K562 (cell line): ENCODE data around the gene NDP. TPM values are rescaled to one million over a fixed set of nuclear protein-coding genes. Genes with fewer than 3 reads are reported as not detected.

Experiments
- ATAC-seq: fragments of 200-7000 bp; cut with Tn5 transposase; 3 replicates; pipeline ENCODE4 v1.9.1; 2020; ENCODE audit warnings: moderate library complexity
- Bru-seq: library from RNA; stranded (reverse); fragments of 400-500 nt; gene quantifications from one replicate; lab custom pipeline; 2021; lab: Mats Ljungman, UMichigan
- BruChase-seq, 2 experiments: library from RNA; stranded (reverse); fragments of 400-500 nt; gene quantifications; one replicate each; lab custom pipeline; 2021; lab: Mats Ljungman, UMichigan
- BruUV-seq: library from RNA; stranded (reverse); fragments of 400-500 nt; replicated peaks from 2 replicates; lab custom pipeline; 2021; lab: Mats Ljungman, UMichigan
- CTCF ChIA-PET: fragments of 300-600 bp; formaldehyde crosslinking; extraction: SDS; loops from one replicate; lab custom pipeline; 2021; ENCODE audit warnings: low intra/inter-chr PET ratio; lab: Yijun Ruan, JAX
- POLR2A ChIA-PET: fragments of 300-600, 350-650 bp; sonication (Branson Sonifier 250); formaldehyde crosslinking; extraction: SDS; loops from one replicate; lab custom pipeline; 2021; ENCODE audit warnings: antibody characterized with exemption, inconsistent platforms; lab: Yijun Ruan, JAX
- DNase-seq, 4 experiments: peaks; one replicate each; pipeline versions ENCODE4 v3.0.0 to v3.0.0-alpha.2; 2011 to 2018; ENCODE audit warnings: low spot score in 3 of 4, mixed read lengths in 3 of 4; ENCODE audit errors: extremely low read depth in 1 of 4
- FAIRE-seq: peaks from 2 replicates; lab custom pipeline; 2011; peaks lifted over from hg19 to GRCh38; lab: Jason Lieb, UNC
- H2AFZ ChIP-seq: 2 replicates; pipeline ENCODE4 v1.6.0; 2011; ENCODE audit warnings: low read depth, low read length, control low read depth, inconsistent platforms
- H3K27ac ChIP-seq: fragments of 200-600 bp; 3 replicates; pipeline ENCODE4 v1.8.0; 2011; ENCODE audit warnings: low read depth, mild to moderate bottlenecking, control low read depth, inconsistent platforms, low read length, moderate library complexity, mixed read lengths; ENCODE audit errors: extremely low read depth
- H3K27me3 ChIP-seq, 2 experiments: fragments of 300-600 bp in 1 of 2; 2 replicates in 1 of 2; 3 replicates in 1 of 2; pipeline versions ENCODE4 v1.6.0 to v1.8.0; 2011; ENCODE audit warnings: inconsistent platforms in 2 of 2, low read length in 2 of 2, mild to moderate bottlenecking in 1 of 2, mixed read lengths in 1 of 2, moderate library complexity in 1 of 2; ENCODE audit not compliant: control insufficient read depth in 2 of 2, insufficient read depth in 2 of 2
- H3K36me3 ChIP-seq: fragments of 300-600 bp; 3 replicates; pipeline ENCODE4 v1.8.0; 2011; ENCODE audit warnings: mild to moderate bottlenecking, low read length, inconsistent platforms; ENCODE audit not compliant: control insufficient read depth, insufficient read depth
- H3K4me1 ChIP-seq, 2 experiments: fragments of 200-600 bp in 1 of 2; replicated peaks in 1 of 2; 2 replicates in 1 of 2; 3 replicates in 1 of 2; pipeline versions ENCODE4 v1.5.1 to v1.8.0; 2011; ENCODE audit warnings: inconsistent platforms in 2 of 2, low read length in 2 of 2, mild to moderate bottlenecking in 1 of 2, mixed read lengths in 1 of 2, moderate library complexity in 1 of 2; ENCODE audit not compliant: control insufficient read depth in 2 of 2, insufficient read depth in 2 of 2
- H3K4me2 ChIP-seq: 2 replicates; pipeline ENCODE4 v1.6.1; 2011; ENCODE audit warnings: low read length, control low read depth, inconsistent platforms, mixed read lengths; ENCODE audit not compliant: insufficient read depth
- H3K4me3 ChIP-seq: fragments of 200-600 bp; sonication (generic), shearing (Covaris generic); 2 replicates; pipeline ENCODE4 v1.5.1; 2016; ENCODE audit warnings: control low read depth, inconsistent platforms
- H3K79me2 ChIP-seq: fragments of 200-600 bp; 3 replicates; pipeline ENCODE4 v1.8.0; 2011; ENCODE audit warnings: low read length, inconsistent platforms; ENCODE audit not compliant: control insufficient read depth, insufficient read depth
- H3K9ac ChIP-seq, 2 experiments: 2 replicates each; pipeline versions ENCODE4 v1.6.0 to v1.6.1; 2011; ENCODE audit warnings: low read depth in 2 of 2, low read length in 2 of 2, control low read depth in 1 of 2, inconsistent platforms in 1 of 2, mild to moderate bottlenecking in 1 of 2, mixed read lengths in 1 of 2; ENCODE audit not compliant: insufficient read depth in 1 of 2
- H3K9me1 ChIP-seq: one replicate; pipeline ENCODE4 v1.6.0; 2011; ENCODE audit warnings: inconsistent platforms, mild to moderate bottlenecking, low read length, moderate library complexity; ENCODE audit not compliant: control insufficient read depth, insufficient read depth
- H3K9me3 ChIP-seq: replicated peaks from 2 replicates; pipeline ENCODE4 v1.5.1; 2011; ENCODE audit warnings: low read depth, low read length, inconsistent platforms; ENCODE audit not compliant: control insufficient read depth, insufficient read depth
- H4K20me1 ChIP-seq: replicated peaks from 2 replicates; pipeline ENCODE4 v1.6.1; 2011; ENCODE audit warnings: low read length, inconsistent platforms, mixed read lengths; ENCODE audit not compliant: control insufficient read depth, insufficient read depth
- HEY1 ChIP-seq: fragments of 250-450 bp; sonication (Bioruptor Pico); IDR thresholded peaks from 2 replicates; pipeline ENCODE4 v1.5.0; 2020; ENCODE audit warnings: mild to moderate bottlenecking, moderate library complexity, borderline replicate concordance
- ZKSCAN3 ChIP-seq: fragments of 250-450 bp; sonication (Bioruptor Pico); IDR thresholded peaks from 2 replicates; pipeline ENCODE4 v1.4.0; 2020
- WGBS: fragments of 100-300 bp; shearing (Covaris generic); methylation state at CpG from one replicate; pipeline ENCODE4 v1.1.6; 2016; ENCODE audit warnings: low coverage, mixed read lengths; ENCODE audit not compliant: insufficient coverage; ENCODE audit errors: missing lambda C conversion rate; 5-methylcytosine and 5-hydroxymethylcytosine counted together
- in situ Hi-C: fragments of 300-500 bp; cut with MboI; formaldehyde crosslinking; loops from 4 replicates; pipeline ENCODE4 v1.15.0; 2018; ENCODE audit warnings: inconsistent platforms, mixed read lengths
- intact Hi-C: fragments of 100-400 bp; cut with micrococcal nuclease; formaldehyde crosslinking; loops from 2 replicates; pipeline ENCODE4 v1.14.2; 2022
- long read RNA-seq, 3 experiments: library from polyadenylated mRNA in 2 of 3; library from RNA in 1 of 3; unstranded in 2 of 3; stranded (forward) in 1 of 3; transcript quantifications; one replicate each; pipeline ENCODE4 v2.0.0, GENCODE V29; 2019 to 2022
- polyA minus RNA-seq, 3 experiments: library from RNA; depleted of rRNA, polyadenylated mRNA; stranded (reverse); fragments of >200 nt; gene quantifications; 2 replicates each; pipeline ENCODE4 v1.2.3, GENCODE V29; 2011
- polyA plus RNA-seq, 8 experiments: library from polyadenylated mRNA; depleted of rRNA in 4 of 8; stranded (reverse) in 5 of 8; unstranded in 3 of 8; fragments of >200 nt; fragmentation: Nextera tagmentation in 2 of 8; fragmentation: Illumina TruSeq in 1 of 8; extraction: Ambion mirVana in 2 of 8; extraction: Trizol in 1 of 8; gene quantifications; 2 replicates each; pipeline versions ENCODE4 v1.2.1 to v1.2.3, GENCODE V29; 2011 to 2014; ENCODE audit warnings: inconsistent platforms in 1 of 8, missing spikeins in 1 of 8
- total RNA-seq, 7 experiments: library from RNA; depleted of rRNA in 6 of 7; stranded (reverse); fragments of >200 nt in 6 of 7; fragmentation: Illumina TruSeq in 2 of 7; extraction: Trizol in 2 of 7; gene quantifications; 2 replicates each; pipeline versions ENCODE4 v1.2.1 to v1.2.3, GENCODE V29; 2011 to 2021; ENCODE audit warnings: low replicate concordance in 1 of 7

NDP gene, protein sequence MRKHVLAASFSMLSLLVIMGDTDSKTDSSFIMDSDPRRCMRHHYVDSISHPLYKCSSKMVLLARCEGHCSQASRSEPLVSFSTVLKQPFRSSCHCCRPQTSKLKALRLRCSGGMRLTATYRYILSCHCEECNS
- not detected in 2 replicates for total RNA-seq (2011; cell fraction: chromatin; rRNA removed; ENCODE audit: low replicate concordance)
- not detected in 2 replicates for total RNA-seq (2011; cell fraction: nucleolus; rRNA removed)
- total RNA-seq (2011; cell fraction: nucleoplasm; rRNA removed) = not detected in 2 replicates
- total RNA-seq (2014; rRNA removed) (not detected in 2 replicates), total RNA-seq (2014; rRNA removed; fragmentation: Illumina TruSeq; extraction: Trizol) (not detected in 2 replicates), total RNA-seq (2015; rRNA removed; fragmentation: Illumina TruSeq; extraction: Trizol) (not detected in 2 replicates), total RNA-seq (2021) (not detected in 2 replicates), polyA plus RNA-seq (2011; rRNA removed) (not detected in 2 replicates), polyA plus RNA-seq (2014; fragmentation: Illumina TruSeq; extraction: Trizol) (not detected in 2 replicates), polyA plus RNA-seq (2014; fragmentation: Nextera tagmentation; extraction: Ambion mirVana) (not detected), polyA plus RNA-seq (2014; rRNA removed) (not detected in 2 replicates), polyA minus RNA-seq (2011; rRNA and poly(A)+ RNA removed) (not detected in 2 replicates), Bru-seq, nascent RNA (not detected), BruChase-seq, experiment 1, labeled RNA remaining after a 2-hour chase (not detected), BruChase-seq, experiment 2, labeled RNA remaining after a 6-hour chase (not detected)
- polyA plus RNA-seq (2011; cell fraction: cytosol; rRNA removed) = not detected in 2 replicates
- not detected in 2 replicates for polyA plus RNA-seq (2011; cell fraction: nucleus; rRNA removed)
- not detected in 2 replicates for polyA plus RNA-seq (2012)
- polyA minus RNA-seq (2011; cell fraction: cytosol; rRNA and poly(A)+ RNA removed) = not detected in 2 replicates
- polyA minus RNA-seq (2011; cell fraction: nucleus; rRNA and poly(A)+ RNA removed) = not detected in 2 replicates
- long read RNA-seq, experiment 1 = 0 reads
- long read RNA-seq, experiment 2 = 0 reads
- long read RNA-seq, experiment 3 = 0 reads

- Histone ChIP-seq H3K27me3 (peaks cover 3 to 22% of the 10 kb centered on the region in 2 experiments; a peak in 4 of 5 replicates), H3K9me1 (no peaks in the 10 kb centered on the region), H3K27ac (no peak within 1 kb of the TSS), H4K20me1 (no peaks in the 10 kb centered on the region), H3K79me2 (no peaks in the 10 kb centered on the region), H3K9ac (no peak within 1 kb of the TSS), H3K9me3 (no peaks in the 10 kb centered on the region), H3K4me1 (no peaks in the 10 kb centered on the region), H3K4me2 (no peak within 1 kb of the TSS), H3K36me3 (no peaks in the 10 kb centered on the region), H2AFZ (no peak within 1 kb of the TSS), H3K4me3 (no peak within 1 kb of the TSS)
- ATAC-seq (no peak), DNase-seq (no peak), FAIRE-seq (no peak)
- BruUV-seq = no TSS peak
- ChIA-PET POLR2A (no interaction called here), CTCF (interaction anchor here (0.7 kb wide), 1 partner anchor 15 kb away, joined by 3 read pairs; no protein-coding TSS in a partner anchor)
- intact Hi-C loops (no loop called here), in situ Hi-C loops (loop anchor here (25.0 kb wide), 1 partner anchor 1089 kb away; no protein-coding TSS in a partner anchor)
- WGBS = 3% methylated on average over 24 of the region's 28 CpGs
- TF ChIP-seq ZKSCAN3 (CRISPR knock-in tag) (no peak), HEY1 (no peak)
Measured at GRCh38 chrX:43973249-43974099, at the start of gene NDP. Gene NDP (minus strand): TSS chrX:43973390. CDS start chrX:43958645, 14,745 bp downstream.
